ENCODE data around the gene PRKN.

Gene PRKN

DNA sequence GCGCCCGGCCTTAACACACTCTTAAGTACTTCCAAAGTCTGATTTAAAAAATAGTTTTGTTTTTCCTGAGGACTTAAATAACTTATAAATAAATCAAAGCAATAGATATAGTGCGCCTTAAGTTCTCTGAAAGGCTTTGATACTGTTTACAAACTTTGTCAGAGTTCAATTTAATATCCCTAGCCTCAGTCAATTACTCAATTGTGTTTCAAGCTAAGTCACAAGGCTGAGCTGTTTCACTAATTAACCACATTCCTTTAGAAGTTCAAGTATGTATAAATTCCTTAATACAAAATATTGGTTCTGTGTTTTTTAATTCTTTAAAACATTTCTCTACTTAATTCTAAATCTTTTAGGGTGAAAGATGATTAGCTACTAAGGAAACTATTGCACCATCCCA lies 1275.3 kb downstream of the PRKN start:
- no peak for DNase-seq

DNA sequence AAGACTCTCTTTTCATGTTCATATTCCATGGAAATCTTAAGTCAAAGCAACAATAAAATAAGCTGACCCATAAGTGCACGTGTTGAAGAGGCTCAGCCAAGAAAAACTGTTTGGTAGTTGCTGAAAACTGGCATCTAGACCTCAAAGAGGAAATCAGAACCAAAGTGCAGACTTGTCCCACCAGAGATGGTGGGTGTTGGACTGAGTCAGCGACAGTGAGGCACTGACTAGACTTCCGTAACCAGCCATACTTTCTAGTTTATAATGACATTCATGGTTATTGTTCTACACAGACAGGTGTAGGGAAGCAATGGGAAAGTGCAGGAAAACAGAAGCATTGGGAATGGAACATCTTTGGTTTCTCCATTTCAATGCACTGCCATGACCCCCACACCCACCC lies 1278.0 kb downstream of the PRKN start:
- DNase-seq = no peak

DNA sequence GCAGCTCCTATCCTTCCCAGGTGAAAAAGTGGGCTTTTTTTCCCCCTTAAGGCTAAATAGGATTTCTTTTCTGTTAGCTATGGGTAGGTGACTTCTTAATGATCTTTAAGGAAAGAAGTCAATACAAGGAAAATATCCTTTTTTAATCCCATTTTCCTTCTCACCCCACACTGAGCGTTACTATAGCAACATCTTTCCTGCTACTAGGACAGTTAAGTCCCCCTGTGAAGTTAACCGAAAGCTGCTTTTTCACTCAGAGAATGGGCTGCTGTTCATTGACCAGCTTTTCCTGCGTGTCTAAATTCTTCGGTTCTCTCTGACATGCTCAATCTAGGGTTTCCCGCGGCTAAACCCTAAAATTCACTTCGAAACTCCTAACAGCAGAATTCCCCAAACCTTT lies 1280.6 kb downstream of the PRKN start:
- no peak for DNase-seq

DNA sequence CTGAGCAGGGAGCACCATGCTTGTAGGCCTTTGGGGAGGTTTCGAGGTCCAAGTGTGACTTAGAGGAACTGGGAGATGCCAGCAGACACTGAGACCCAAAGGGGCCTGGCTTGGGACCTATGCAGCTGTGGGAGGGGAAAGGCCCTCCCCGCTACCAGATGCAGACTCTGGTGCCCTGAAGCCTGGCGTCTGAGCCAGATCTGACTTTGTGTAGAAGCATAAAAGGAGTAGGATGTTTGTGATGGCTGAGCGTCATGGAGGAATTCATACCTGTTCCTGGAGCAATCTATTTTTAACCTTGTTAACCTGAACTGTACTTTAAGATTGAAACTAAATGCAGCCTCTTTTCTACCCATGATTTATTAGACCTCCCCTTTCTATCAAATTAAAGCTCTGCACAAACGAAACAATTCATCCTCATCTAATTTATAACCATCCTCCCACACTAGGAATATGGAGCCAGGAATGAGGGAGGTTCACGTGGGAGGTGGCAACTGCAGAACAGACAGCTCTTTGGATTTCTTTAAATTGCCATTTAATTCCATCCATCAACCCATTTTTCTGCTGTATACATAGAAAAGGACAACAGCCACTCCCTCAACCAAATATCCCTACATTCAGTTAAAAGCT lies 1281.2 kb downstream of the PRKN start:
- no peak for DNase-seq

DNA sequence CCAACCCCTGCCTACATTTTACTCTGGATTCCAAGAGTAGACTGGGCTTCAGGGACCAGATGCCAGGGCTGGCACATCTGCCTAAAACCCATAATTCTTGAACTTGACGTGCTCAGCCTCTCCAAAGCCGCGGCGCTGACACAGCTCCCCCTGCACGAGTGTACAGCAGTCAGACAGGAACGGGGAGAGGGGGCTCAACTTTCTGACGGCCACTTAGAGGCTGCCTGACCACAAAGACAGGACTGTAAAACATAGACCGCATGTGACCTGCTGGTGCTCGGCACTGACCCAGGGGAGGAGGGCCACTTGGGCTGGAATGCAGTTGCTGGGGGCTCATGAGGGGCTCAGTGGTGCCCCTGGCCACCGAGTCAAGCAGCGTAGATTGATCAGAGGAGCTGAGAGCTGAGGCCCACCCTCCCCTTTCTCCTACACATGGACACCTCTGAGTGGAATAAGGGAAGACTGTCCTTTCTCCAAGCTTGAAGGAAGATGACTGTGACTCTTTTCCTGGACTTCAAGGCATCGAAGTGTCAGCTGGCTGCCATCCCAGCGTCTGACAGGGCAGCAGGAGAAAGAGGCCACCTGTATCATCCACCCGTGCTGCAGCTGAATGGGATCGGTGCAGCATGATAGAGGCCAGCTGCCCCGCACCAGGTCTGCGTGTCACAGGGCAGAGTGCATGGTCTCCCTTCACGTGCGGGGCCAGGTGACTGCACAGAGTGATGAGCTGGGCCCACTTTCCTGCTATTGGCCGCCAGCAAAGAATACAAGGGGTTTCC lies 1282.4 kb downstream of the PRKN start:
- DNase-seq = peak; percentile 56

DNA sequence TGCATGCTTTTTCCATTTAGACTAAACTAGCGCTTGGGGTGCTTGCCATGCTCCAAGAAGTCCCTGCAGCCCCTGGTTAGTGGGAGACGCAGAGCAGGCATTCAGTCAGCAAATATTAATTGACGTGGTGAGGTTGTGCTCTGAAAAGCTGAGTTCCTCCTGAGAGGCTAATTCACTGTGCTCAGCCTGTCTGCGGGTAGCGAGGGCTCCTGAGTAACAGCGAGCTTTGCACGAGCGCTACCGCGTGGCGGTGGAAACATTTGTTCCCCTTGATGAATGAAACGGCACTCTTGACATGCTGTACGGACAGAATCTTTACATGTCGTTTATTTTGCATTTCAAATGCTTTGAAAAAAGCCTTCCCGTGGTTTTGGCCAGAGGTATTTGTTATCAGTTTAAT lies 1283.1 kb downstream of the PRKN start:
- peak; percentile 63 for DNase-seq

DNA sequence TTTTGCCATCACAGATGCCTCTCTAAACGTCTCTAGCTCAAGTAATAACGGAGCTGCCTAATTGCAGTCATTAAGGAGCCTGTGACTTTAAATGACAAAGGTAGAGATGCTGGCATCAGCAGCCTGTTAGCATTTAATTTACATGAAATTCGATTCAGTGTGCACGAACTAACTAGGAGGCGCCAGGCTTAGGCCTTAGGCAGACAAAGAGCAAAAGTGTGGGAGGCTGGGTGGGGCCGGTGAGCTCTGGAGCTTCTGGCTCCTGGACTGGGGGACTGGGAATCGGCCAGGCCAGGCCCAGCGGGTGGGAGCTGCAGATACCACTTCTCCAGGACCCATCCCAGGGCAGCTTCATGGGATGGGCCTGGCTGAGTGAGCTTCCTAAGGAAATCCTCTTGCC lies 1283.7 kb downstream of the PRKN start:
- peak; percentile 76 for DNase-seq

DNA sequence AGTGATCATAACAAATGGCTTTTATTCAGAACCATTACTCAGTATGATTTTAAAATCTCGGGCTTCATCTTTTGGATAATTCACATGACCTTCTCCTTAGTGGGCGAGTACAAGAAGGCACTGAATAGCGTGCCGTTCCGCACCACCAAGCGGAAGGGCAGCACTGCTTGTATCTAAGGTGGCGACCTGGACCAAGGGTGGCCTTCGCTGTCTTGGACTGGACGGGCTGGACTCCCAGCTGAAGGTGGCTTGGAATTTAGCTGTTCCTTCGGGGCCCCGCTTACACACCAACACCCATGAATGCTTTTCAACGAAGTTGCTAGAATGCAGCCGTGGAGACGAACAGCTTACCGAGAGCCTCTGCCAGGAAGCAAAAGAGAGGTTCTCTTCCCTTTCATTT lies 1285.1 kb downstream of the PRKN start:
- DNase-seq = no peak

DNA sequence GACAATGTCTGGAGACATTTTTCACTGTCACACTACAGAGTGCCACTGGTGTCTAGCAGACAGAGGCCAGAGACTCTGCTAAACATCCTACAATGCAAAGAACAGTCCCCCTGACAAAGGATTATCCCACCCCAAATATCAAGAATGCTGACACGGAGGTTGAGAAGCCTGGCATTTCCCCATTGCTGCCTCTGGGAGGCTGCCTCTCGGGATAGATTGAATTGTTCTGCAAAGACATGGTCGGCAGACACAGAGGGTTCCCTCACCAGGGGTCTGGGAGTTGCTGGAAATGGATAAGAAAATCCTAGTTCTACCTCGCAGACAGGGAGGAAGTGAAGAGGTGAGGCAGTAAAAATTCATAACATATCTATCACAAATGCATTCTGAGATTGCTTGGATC lies 1287.3 kb downstream of the PRKN start:
- no peak for DNase-seq

DNA sequence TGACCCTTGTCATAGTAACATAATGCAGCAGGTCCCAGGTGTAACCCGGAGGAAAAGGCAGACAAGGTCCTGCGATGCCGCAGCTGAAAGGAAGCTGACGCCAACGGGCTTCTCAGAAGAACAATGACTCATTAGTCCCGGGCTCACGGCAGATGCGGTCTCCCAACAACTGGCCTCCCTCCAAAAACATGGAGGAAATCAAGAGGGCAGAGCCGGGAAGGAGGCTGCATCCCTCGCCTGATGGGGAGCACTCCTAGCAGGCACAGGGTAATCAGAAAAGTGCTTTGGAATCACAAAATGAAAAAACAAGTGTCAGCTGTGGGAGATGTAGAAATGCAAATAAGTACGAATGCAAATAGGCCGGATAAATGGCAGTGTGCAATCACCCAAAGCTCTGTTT lies 1288.5 kb downstream of the PRKN start:
- no peak for DNase-seq

DNA sequence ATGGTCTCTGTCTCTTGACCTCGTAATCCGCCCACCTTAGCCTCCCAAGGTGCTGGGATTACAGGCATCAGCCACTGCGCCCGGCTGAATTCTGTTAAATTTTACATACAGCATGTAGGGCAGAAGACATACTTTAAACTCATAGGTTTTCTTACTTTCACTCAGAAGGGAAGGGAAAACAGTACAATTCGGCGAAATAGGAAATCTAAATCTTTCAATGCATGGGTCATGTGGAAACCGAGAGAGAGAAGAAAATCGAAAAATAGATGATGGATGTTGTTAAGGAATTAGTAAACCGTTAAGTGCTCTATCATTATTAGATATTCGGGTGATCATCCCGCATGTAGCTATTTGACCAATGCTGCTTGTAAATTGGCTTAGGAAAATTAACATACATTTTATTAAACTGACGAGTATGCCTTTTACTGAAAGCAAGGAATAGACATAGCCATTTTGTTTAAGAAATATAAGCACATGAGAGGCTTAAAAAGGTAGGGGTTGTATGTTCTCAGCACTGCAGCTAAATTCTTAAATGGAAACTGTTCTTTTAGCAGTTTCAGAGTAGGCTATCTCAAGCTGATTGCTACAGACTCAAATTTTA lies 1289.0 kb downstream of the PRKN start:
- DNase-seq = no peak

DNA sequence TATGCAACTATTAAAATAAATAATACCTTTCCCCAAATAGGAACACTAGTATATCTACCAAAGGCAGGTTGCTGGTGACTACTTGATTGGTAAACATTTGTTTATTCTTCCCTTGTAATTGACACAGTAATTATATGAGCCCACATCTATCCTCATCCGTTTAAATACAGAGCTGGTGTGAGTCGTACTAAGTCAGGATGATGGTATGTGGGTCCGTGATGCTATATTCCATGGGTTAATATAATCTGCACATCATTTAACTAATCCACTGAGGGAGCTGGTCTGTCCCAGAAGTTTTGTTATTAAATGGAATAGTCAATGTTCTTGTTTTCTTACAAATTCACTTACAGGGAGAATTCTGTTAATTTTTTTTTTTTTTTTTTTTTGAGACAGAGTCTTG lies 1289.7 kb downstream of the PRKN start:
- DNase-seq = no peak

DNA sequence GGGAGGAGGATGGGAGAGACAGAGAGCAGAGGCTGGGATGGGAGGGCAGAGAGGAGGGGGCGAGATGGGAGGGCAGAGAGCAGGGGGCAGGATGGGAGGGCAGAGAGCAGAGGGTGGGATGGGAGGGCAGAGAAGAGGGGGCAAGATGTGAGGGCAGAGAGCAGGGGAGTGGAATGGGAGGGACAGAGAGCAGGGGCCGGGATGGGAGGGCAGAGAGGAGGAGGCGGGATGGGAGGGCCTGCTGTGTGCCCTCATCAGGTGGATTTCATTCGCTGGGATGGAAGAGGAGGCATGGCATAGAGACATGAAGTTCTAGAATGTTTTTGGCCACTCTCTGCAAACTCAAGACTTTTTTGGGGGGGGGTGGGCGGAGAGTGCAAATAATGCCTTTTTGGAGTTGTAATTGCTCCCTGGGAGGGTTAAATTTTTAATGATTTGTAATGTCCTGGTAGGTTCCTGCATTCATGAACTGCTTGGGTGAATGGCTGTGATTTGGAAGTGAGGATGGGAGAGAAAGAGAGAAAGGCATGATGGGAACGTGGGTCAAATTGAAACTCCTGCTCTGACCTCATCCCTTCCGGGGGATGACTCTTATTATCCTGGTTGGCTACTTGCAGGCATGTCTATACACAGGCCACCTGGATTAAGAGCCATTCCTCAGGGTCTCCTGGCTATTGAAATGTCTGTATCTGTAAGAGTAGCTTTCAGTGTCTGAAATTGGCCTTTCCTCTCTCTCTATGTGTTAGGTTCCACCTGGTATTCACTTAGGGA lies 1291.3 kb downstream of the PRKN start:
- no peak for DNase-seq

DNA sequence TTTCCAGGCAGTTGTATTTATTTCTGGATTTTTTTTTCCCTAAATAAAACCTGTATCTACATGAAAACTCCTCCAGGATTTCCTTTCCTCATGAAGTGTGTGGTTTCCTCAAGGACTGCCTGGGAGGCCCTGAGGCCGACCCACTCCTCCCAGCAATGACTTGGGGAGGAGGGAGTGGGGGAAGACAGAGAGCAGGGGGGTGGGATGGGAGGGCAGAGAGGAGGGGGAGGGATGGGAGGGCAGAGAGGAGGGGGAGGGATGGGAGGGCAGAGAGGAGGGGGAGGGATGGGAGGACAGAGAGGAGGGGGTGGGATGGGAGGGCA lies 1291.9 kb downstream of the PRKN start:
- no peak for DNase-seq

DNA sequence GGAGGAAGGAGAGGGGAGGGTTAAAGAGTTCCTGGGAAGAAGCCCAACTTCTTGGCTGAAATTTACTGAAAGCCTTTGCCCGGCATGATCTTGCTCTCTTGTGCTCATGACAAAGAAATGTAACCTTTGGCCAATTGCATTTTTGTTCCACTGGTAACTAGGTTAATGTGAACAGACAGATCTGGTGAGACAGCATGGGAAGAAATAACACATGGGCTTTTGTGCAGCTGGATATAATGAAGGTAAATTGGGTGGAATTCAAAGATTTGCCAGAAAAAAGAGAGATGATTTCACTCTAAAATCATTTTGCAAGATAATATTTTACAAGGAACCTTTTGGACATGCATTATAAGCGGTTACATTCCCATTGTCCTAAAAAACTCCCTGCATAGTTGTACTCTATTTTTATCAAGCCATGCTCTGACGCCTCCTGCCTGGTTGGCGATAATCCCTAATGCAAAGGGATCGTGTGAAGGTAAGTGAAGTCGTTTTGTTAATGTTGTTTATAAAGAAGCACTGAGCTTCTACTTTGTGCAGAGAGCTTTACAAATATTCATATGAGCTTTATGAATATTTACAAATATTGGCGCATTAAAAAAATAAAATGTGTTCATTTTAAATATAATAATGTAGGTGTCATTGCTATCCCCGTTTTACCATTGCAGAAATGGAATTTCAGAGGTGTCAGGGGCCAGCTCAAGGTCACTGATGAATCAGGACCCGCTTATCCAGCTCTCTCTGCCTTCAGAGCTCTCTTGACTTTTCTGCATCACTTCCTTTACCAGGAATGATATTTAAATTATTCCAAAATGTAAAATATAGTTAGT lies 1292.4 kb downstream of the PRKN start:
- DNase-seq = no peak

DNA sequence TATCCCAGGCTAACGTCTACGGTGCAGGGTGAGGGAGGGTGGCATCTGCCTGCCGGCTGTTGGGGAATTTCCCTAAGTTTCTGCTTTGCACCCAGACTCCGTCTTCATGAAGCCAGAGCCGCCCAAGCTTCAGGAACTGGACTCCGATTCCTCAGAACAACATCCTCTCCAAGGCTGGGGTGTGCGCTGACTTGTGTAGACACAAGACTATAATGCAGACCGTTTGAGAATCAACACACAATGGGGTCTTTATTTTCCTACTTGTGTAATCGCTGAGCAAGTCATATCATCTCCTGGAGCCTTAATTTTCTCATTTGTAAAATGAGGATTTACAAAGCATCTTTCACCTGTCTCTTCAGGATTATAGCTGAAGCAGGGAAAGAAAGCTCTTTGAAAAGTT lies 1293.2 kb downstream of the PRKN start:
- DNase-seq = no peak

DNA sequence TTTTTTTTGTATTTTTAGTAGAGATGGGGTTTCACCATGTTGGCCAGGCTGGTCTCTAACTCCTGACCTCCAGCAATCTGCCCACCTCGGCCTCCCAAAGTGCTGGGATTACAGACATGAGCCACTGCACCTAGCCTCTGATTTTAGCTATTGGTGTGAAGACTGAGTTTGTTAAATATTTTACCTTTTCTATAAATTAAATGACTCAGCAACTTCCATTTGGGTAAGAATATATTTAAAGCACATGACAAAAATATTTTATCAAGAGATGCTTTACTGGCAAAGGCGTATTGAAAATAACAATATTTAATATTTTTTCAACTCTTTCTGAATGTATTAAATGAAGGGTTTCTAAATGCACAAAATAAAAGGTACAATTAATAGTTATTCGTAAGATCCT lies 1295.0 kb downstream of the PRKN start:
- no peak for DNase-seq

DNA sequence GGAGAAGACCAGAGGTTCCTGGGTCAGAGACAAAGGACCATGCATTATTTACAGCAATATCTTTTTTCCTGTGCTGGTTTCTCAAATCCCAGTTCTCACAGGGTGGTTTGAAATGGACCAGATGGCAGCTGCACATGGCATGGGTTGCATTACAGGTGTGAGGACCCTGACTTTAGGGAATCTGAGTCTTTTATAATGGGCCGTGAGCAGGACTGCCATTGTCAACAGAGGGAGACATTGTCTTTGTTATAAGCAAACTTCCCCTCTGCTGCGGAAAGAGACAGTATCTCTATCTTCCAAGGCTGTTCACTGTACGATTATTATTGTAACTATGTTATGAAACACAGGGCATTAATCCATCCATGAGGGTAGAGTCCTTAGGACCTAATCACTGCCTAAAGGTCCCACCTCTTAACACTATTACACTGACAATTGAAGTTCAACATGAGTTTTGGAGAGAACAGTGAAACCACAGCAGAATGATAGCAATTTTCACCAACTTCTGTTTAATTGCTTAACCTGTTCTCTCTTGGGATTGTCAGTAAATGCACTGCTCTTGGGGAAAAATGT lies 1297.6 kb downstream of the PRKN start:
- DNase-seq = no peak

DNA sequence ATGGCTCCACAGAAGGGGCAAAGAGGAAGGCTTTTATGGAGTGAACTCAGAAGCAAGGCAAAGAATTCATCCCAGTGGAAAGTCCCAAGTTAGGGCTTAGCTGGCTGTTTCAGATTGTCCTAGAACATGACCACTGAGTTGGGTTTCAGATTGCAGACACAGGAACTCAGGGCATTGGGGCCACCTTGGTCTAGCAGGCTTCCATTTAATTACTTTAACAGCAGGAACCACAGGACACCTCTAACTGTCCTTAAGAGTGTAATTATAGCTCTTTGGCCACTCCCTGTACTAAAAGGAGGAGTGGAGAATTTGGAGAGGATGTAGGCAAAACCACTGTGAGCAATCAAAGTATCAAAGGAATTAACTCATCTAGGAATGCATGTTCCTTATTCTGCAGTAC lies 1303.1 kb downstream of the PRKN start:
- no peak for DNase-seq

DNA sequence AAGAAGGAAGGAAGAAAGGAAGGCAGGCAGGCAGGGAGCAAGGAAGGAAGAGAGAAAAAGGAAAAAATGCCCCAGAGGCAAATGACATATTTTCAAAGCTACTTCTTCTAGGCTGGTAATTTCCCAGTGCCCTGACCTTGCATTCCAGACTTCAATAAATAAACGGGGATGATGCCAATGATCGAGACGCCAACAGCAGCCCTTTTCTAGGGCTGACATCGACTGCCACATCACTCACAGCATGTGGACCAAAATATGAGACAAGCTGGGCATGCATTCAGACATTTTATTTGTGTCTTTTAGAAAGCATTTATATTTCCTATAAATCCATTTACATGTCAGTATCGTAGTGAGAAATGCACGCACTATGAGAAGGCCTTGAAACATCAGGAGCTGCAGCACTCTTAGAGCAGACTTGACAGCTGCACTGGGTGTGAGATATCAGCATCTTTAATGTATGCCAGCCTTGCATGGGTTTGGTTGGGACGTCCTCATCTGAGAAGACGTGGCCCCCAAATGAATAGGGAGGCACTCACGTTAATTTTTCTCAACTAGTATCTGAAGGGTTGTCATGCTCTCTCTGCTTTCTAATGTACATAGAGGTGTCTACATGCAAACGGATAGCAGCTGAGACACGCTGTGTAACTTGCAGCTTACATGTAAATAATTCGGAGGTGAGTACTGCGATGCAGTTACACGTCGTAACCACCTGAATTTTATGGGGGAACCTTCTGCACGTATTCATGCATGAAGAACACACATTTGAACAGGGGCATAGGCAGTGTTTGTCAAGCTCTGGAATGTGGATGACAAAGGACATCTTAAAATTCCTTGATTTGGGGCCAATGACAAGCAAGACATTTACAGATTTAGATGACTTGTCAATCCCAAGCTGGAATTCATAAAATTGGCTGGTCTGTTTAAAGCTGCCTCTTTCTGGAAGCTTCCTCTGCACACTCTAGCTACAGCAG lies 1304.6 kb downstream of the PRKN start:
- no peak for DNase-seq

DNA sequence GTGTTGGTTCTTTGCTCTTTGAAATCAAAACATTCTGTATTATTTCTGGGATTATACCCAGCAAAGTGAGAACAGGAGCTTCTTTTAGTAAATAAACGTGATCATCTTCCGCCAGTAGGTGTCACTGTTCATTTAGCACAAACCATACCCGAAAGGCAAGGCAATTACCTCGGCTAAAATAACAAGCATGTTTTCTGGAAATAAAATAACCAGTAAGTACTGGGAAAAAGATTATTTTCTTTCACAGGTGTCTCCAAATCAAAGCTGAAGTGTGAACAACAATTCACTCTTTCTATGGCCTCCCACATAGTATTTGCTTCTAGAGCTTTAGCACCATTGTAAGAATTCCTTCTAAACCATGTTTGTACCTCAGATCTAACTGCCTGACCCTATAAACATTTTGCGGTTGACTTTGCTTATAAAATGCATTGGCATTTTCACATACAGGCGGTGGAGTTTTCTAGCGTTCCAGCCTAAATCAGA lies 1309.1 kb downstream of the PRKN start:
- DNase-seq = no peak
